ENCODE measurements around the gene SERPINI1. TPM values are rescaled to one million over a fixed set of nuclear protein-coding genes. Genes with fewer than 3 reads are reported as not detected.

Gene SERPINI1
- total and polyA plus RNA-seq, 4 donors, result 29.6 to 127 (median 74.9) TPM

DNA sequence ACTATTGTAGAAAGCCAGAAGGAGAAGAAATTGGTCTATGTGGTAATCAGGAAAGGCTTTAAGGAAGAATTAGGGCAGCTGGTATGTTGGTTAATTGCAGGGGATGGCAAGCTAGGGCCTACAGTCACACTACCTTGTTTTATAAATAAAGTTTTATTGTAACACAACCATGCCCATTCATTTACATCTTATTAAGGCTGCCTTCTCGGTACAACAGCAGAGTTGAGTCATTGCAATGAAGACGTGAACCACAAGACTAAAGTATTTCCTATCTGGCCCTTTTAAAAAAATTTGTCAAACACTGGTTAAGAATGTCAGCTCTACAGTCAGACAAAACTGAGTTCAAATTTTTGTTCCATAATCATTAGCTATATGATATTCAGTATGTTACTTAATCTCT, 8.3 kb downstream of the SERPINI1 start:
- no peaks in the 10 kb centered on the region for H3K27me3 ChIP-seq (ENCODE audit: control insufficient read depth, insufficient read depth, low read length)
- H3K4me1 ChIP-seq (ENCODE audit: control insufficient read depth, insufficient read depth, low read length), result no peaks in the 10 kb centered on the region
- no peaks in the 10 kb centered on the region for H3K9me3 ChIP-seq (ENCODE audit: control insufficient read depth, insufficient read depth, low read length)
- no CpG with 5 or more reads among the region's 2 CpGs for WGBS (ENCODE audit: insufficient coverage)
- no peak overlapping the region for H3K27ac ChIP-seq (ENCODE audit: low read depth, low read length)
- H3K4me3 ChIP-seq (ENCODE audit: low read depth, low read length), result no peak overlapping the region
- H3K36me3 ChIP-seq (ENCODE audit: control insufficient read depth, insufficient read depth, low read length), result no peaks in the 10 kb centered on the region
- DNase-seq (ENCODE audit: low read depth in 4 of 6, low spot score in 6 of 6), result no peak

DNA sequence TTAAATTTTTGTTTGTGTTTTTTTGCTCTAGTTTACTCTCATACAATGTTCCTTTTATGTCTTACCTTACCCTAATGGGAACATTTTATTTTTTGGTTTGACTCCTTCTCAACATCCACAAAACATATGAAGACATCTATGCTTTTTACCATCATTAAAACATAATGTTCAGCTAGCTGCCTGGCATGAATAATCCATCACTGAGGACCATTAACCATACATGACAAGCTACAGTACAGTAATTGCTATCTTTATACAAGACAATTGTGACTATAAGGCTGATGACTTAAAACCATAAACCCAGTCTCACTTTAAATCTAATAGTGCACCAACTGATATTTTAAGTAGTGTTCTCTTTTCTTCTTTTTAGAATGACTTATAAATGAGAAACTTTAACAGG, 13.7 kb downstream of the SERPINI1 start:
- Histone ChIP-seq H3K9me3 (ENCODE audit: control insufficient read depth, insufficient read depth, low read length) (no peaks in the 10 kb centered on the region), H3K27me3 (ENCODE audit: control insufficient read depth, insufficient read depth, low read length) (no peaks in the 10 kb centered on the region), H3K4me1 (ENCODE audit: control insufficient read depth, insufficient read depth, low read length) (no peaks in the 10 kb centered on the region), H3K27ac (ENCODE audit: low read depth, low read length) (no peak overlapping the region), H3K36me3 (ENCODE audit: control insufficient read depth, insufficient read depth, low read length) (no peaks in the 10 kb centered on the region), H3K4me3 (ENCODE audit: low read depth, low read length) (no peak overlapping the region)
- DNase-seq (ENCODE audit: low read depth in 4 of 6, low spot score in 6 of 6), result peak in 1 of 6 donors; percentile 12

DNA sequence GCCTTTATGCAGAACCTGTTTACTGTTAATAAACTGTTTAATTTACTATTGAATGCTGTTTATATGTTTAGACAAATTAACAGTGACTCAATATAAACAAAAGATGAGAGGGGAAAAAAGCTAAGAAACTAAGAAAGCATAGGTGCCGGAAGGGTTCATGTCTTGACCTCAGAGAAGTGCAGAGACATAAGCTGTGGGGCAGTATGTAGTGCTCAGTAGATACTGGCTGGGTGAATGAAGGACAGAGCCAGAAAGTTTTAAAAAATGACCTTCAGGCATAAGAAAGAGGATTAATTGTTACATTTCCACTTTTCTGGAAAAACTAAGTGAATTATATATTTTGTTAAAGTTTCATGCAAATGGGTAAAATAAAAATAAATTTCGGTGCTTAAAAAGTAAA, 14.2 kb downstream of the SERPINI1 start:
- Histone ChIP-seq H3K27me3 (ENCODE audit: control insufficient read depth, insufficient read depth, low read length) (no peaks in the 10 kb centered on the region), H3K4me1 (ENCODE audit: control insufficient read depth, insufficient read depth, low read length) (no peaks in the 10 kb centered on the region), H3K4me3 (ENCODE audit: low read depth, low read length) (no peak overlapping the region), H3K36me3 (ENCODE audit: control insufficient read depth, insufficient read depth, low read length) (no peaks in the 10 kb centered on the region), H3K27ac (ENCODE audit: low read depth, low read length) (no peak overlapping the region), H3K9me3 (ENCODE audit: control insufficient read depth, insufficient read depth, low read length) (no peaks in the 10 kb centered on the region)
- no peak for DNase-seq (ENCODE audit: low read depth in 4 of 6, low spot score in 6 of 6)
- WGBS (ENCODE audit: insufficient coverage), result 86% methylated on average over 1 of the region's 2 CpGs

DNA sequence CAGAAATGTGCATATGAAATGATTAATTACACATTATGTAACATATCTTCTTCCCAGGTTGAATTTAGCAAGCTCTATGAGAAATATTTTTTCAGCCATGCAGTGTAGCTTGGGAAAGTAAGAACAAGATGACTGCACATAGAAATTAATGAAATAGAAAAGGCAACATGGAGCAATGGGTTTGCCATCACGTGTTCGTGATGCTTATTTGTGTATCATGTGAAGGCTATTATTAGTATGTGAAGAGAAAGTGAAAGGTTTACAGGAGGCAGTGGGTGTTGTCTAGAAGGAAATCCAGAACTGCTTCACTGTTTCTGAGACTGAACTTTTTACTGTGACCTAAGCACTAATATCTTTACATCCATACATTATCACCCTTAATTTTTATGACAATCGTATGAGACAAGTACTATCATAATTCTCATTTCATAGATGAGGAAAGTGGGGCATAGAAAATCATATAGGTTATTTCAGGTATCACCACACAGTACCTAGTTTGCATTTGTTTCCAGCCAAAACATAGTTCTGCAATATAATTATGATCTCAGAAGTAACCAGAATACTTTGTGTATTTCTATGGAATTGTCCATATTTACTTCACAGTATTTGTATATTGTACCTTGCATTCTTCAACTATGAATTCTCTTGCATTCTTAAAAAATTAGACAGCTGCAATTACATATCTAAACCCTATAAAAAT, 14.9 kb downstream of the SERPINI1 start:
- H3K4me3 ChIP-seq (ENCODE audit: low read depth, low read length), result no peak overlapping the region
- no peak overlapping the region for H3K27ac ChIP-seq (ENCODE audit: low read depth, low read length)

DNA sequence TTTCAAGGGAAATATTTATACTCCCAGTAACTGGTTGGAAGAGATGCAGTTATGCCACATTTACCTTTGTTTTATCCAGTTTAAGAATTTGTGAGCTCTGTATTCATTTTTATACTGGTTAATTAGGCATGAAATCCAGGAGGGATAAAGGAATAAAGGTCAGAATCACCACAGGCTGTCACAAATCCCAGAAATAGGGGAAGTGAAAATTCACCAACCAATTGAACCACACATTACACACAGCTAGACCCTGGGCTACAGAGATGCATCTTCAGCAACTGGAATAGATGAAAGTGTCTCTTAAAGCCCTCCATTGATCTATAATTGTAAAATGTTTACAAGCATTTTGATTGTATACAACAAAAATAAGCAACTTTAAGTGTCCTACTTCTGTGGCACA, 18.5 kb downstream of the SERPINI1 start:
- DNase-seq (ENCODE audit: low read depth in 4 of 6, low spot score in 6 of 6), result no peak
- no peak overlapping the region for H3K4me3 ChIP-seq (ENCODE audit: low read depth, low read length)
- no peaks in the 10 kb centered on the region for H3K36me3 ChIP-seq (ENCODE audit: control insufficient read depth, insufficient read depth, low read length)
- H3K27me3 ChIP-seq (ENCODE audit: control insufficient read depth, insufficient read depth, low read length), result no peaks in the 10 kb centered on the region
- H3K4me1 ChIP-seq (ENCODE audit: control insufficient read depth, insufficient read depth, low read length), result no peaks in the 10 kb centered on the region
- no peaks in the 10 kb centered on the region for H3K9me3 ChIP-seq (ENCODE audit: control insufficient read depth, insufficient read depth, low read length)
- no peak overlapping the region for H3K27ac ChIP-seq (ENCODE audit: low read depth, low read length)

More for the DNA sequence above, 14.9 kb downstream of the SERPINI1 start:
- no peaks in the 10 kb centered on the region for H3K36me3 ChIP-seq (ENCODE audit: control insufficient read depth, insufficient read depth, low read length)
- WGBS (ENCODE audit: insufficient coverage), result 72% methylated on average over 2 of the region's 3 CpGs
- no peaks in the 10 kb centered on the region for H3K9me3 ChIP-seq (ENCODE audit: control insufficient read depth, insufficient read depth, low read length)
- DNase-seq (ENCODE audit: low read depth in 4 of 6, low spot score in 6 of 6), result no peak
- no peaks in the 10 kb centered on the region for H3K4me1 ChIP-seq (ENCODE audit: control insufficient read depth, insufficient read depth, low read length)
- no peaks in the 10 kb centered on the region for H3K27me3 ChIP-seq (ENCODE audit: control insufficient read depth, insufficient read depth, low read length)

DNA sequence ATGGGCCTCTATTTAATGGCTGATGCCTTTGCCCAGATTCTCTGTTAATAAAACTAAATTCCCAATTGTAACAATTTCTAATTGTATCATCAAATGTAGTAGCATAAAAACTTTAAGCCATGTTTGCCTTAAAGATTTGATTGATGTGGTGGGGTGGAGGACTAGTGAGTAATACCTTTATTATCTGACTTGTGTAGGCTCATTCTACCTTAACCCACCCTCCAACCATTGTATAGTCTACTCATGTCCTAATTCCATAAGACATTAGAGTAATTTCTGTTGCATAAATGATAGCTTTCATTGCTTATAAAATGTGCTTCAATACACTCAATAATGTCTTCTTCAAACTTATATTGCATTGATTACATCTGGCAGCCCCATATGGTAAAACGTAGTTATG, 25.8 kb downstream of the SERPINI1 start:
- H3K4me3 ChIP-seq (ENCODE audit: low read depth, low read length), result no peak overlapping the region
- WGBS (ENCODE audit: insufficient coverage), result no CpG with 5 or more reads among the region's 1 CpG
- H3K27me3 ChIP-seq (ENCODE audit: control insufficient read depth, insufficient read depth, low read length), result no peaks in the 10 kb centered on the region
- no peak for DNase-seq (ENCODE audit: low read depth in 4 of 6, low spot score in 6 of 6)
- no peaks in the 10 kb centered on the region for H3K9me3 ChIP-seq (ENCODE audit: control insufficient read depth, insufficient read depth, low read length)
- no peak overlapping the region for H3K27ac ChIP-seq (ENCODE audit: low read depth, low read length)
- H3K4me1 ChIP-seq (ENCODE audit: control insufficient read depth, insufficient read depth, low read length), result no peaks in the 10 kb centered on the region
- no peaks in the 10 kb centered on the region for H3K36me3 ChIP-seq (ENCODE audit: control insufficient read depth, insufficient read depth, low read length)

DNA sequence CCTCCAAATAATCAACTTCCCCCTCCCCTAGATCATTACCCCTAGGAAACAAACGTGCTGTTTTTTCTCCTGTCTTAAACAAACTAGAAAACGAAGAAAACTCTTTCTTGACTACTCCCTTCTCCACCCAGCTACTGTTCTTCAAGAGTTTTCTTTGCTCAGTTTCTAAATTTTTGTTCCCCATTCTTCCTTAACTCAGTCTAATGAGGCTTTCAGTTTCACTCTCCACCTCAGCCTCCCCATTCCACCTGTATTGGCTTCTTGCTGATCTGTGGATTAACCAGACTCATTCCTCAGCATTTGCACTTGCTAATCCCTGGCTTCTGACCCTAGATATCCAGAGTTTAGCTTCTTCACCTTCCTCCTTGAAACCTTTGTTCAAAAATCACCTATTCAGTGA, 26.8 kb downstream of the SERPINI1 start:
- Histone ChIP-seq H3K27ac (ENCODE audit: low read depth, low read length) (no peak overlapping the region), H3K36me3 (ENCODE audit: control insufficient read depth, insufficient read depth, low read length) (no peaks in the 10 kb centered on the region), H3K27me3 (ENCODE audit: control insufficient read depth, insufficient read depth, low read length) (no peaks in the 10 kb centered on the region), H3K9me3 (ENCODE audit: control insufficient read depth, insufficient read depth, low read length) (peaks cover 3% of the 10 kb centered on the region), H3K4me3 (ENCODE audit: low read depth, low read length) (no peak overlapping the region), H3K4me1 (ENCODE audit: control insufficient read depth, insufficient read depth, low read length) (no peaks in the 10 kb centered on the region)
- DNase-seq (ENCODE audit: low read depth in 4 of 6, low spot score in 6 of 6), result no peak
- 50% methylated on average over 2 of the region's 2 CpGs for WGBS (ENCODE audit: insufficient coverage)

DNA sequence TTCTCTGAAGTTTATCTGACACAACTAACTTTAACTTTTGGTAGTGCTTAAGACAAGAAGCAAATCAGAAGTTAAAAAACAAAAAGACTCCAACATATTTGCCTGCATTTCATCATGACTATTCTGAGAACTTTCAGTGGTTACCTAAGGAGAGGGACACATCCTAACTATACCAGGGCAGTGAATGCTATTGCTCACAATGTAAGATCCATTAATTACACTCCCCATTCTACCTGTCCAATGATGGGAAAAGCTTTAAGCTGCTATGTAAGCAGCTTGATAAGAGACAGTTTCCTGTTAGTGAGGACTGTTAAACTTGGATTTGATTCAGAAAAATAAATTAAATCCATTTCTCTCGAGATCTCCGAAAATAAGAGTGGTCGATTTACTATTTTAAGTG, 37.5 kb downstream of the SERPINI1 start:
- WGBS (ENCODE audit: insufficient coverage), result no CpG with 5 or more reads among the region's 3 CpGs
- Histone ChIP-seq H3K9me3 (ENCODE audit: control insufficient read depth, insufficient read depth, low read length) (no peaks in the 10 kb centered on the region), H3K4me1 (ENCODE audit: control insufficient read depth, insufficient read depth, low read length) (no peaks in the 10 kb centered on the region), H3K27me3 (ENCODE audit: control insufficient read depth, insufficient read depth, low read length) (peaks cover 2% of the 10 kb centered on the region), H3K4me3 (ENCODE audit: low read depth, low read length) (no peak overlapping the region), H3K27ac (ENCODE audit: low read depth, low read length) (no peak overlapping the region), H3K36me3 (ENCODE audit: control insufficient read depth, insufficient read depth, low read length) (no peaks in the 10 kb centered on the region)
- no peak for DNase-seq (ENCODE audit: low read depth in 4 of 6, low spot score in 6 of 6)

DNA sequence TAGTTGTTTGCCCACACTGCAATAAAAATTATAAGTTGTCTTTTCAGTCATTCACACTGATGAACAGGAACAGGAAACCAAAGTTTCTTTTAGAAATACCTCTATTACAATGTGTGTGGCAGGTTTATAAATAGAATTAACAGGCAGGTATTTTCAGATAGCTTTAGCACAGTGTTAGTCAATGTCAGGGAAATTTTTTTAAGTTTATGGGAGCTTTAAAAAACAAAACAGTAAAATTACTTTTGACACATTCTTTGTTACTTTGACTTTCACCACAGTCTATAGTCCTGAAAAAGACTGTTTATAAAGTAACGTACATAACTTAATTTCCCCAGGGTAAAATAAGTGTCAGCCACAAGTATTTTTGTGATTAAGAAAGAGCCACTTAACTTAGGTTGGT, 38.1 kb downstream of the SERPINI1 start:
- H3K4me3 ChIP-seq (ENCODE audit: low read depth, low read length), result no peak overlapping the region
- no peaks in the 10 kb centered on the region for H3K36me3 ChIP-seq (ENCODE audit: control insufficient read depth, insufficient read depth, low read length)
- no peaks in the 10 kb centered on the region for H3K4me1 ChIP-seq (ENCODE audit: control insufficient read depth, insufficient read depth, low read length)
- no peak overlapping the region for H3K27ac ChIP-seq (ENCODE audit: low read depth, low read length)
- peaks cover 2% of the 10 kb centered on the region for H3K27me3 ChIP-seq (ENCODE audit: control insufficient read depth, insufficient read depth, low read length)
- no CpG with 5 or more reads among the region's 1 CpG for WGBS (ENCODE audit: insufficient coverage)
- no peaks in the 10 kb centered on the region for H3K9me3 ChIP-seq (ENCODE audit: control insufficient read depth, insufficient read depth, low read length)
- DNase-seq (ENCODE audit: low read depth in 4 of 6, low spot score in 6 of 6), result no peak

DNA sequence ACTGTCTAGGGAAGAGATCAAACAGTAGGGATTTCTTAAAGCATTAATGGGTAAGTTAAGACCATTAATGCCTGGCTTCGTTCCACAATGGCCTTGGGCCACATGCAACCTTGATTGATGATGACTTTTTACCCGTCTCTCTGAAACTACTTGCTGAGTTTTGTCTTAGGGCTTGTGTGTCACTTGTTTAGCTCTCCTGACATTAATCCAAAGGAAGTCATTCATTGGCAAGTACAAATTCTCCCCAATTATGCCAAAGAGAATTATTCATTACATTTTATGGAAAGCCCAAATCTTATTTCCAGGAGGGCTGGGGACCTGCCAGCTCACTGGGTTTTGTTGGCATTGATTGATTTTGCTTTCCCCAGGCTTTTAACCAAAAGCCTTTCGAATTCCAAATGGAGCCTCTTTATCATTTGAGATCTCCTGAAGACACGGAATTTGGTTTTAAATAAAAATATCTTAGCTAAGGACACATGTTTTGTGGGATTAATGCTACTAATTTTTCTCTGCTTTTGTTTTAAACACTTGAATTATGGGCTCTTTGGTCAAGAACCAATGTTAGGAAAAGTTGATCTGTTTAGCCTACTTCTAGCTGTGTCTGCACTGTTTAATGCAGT, 40.7 kb downstream of the SERPINI1 start:
- Histone ChIP-seq H3K27ac (ENCODE audit: low read depth, low read length) (no peak overlapping the region), H3K27me3 (ENCODE audit: control insufficient read depth, insufficient read depth, low read length) (peaks cover 2% of the 10 kb centered on the region), H3K9me3 (ENCODE audit: control insufficient read depth, insufficient read depth, low read length) (no peaks in the 10 kb centered on the region), H3K4me1 (ENCODE audit: control insufficient read depth, insufficient read depth, low read length) (no peaks in the 10 kb centered on the region), H3K36me3 (ENCODE audit: control insufficient read depth, insufficient read depth, low read length) (no peaks in the 10 kb centered on the region), H3K4me3 (ENCODE audit: low read depth, low read length) (no peak overlapping the region)
- WGBS (ENCODE audit: insufficient coverage), result 0% methylated on average over 2 of the region's 4 CpGs
- peak; percentile 53 to 88 (median 72) for DNase-seq (ENCODE audit: low read depth in 4 of 6, low spot score in 6 of 6)
